H1 (cell line): Measurements from ENCODE around the gene GALNT18.

ENCODE experiments used
- POLR2AphosphoS5 ChIP-seq: IDR thresholded peaks from 2 replicates; pipeline ENCODE4 v1.6.1; 2011; ENCODE audit warnings: low read depth, low read length
- RNF2 ChIP-seq: fragments of 200-900, 300-1000 bp; sonication (generic); IDR thresholded peaks from 2 replicates; pipeline ENCODE4 v1.7.1; 2016; ENCODE audit warnings: borderline replicate concordance, low read depth, mild to moderate bottlenecking, antibody characterized with exemption, low read length; ENCODE audit not compliant: poor library complexity, severe bottlenecking; ENCODE audit errors: missing control alignments
- TF ChIP-seq, protein P1 (sequence below), 3 experiments: IDR thresholded peaks; 1 replicate in 2 of 3; 2 replicates in 1 of 3; pipeline versions ENCODE4 v1.5.1 to v1.6.1; 2011; ENCODE audit warnings: low read length in 3 of 3, mild to moderate bottlenecking in 3 of 3, inconsistent platforms in 2 of 3, low read depth in 1 of 3, moderate library complexity in 1 of 3; ENCODE audit not compliant: insufficient read depth in 1 of 3; ENCODE audit errors: control extremely low read depth in 1 of 3
- TF ChIP-seq, protein P2 (sequence below): IDR thresholded peaks from 2 replicates; pipeline ENCODE4 v1.6.1; 2012; ENCODE audit warnings: low read length, inconsistent platforms

GRCh38 chr11:11391796-11392463, 229.9 kb downstream of the GALNT18 start:
- TF ChIP-seq POLR2AphosphoS5: no peak
- TF ChIP-seq, protein P1, sequence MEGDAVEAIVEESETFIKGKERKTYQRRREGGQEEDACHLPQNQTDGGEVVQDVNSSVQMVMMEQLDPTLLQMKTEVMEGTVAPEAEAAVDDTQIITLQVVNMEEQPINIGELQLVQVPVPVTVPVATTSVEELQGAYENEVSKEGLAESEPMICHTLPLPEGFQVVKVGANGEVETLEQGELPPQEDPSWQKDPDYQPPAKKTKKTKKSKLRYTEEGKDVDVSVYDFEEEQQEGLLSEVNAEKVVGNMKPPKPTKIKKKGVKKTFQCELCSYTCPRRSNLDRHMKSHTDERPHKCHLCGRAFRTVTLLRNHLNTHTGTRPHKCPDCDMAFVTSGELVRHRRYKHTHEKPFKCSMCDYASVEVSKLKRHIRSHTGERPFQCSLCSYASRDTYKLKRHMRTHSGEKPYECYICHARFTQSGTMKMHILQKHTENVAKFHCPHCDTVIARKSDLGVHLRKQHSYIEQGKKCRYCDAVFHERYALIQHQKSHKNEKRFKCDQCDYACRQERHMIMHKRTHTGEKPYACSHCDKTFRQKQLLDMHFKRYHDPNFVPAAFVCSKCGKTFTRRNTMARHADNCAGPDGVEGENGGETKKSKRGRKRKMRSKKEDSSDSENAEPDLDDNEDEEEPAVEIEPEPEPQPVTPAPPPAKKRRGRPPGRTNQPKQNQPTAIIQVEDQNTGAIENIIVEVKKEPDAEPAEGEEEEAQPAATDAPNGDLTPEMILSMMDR (IDR thresholded peaks at IDR 0.05; ENCODE audit: control extremely low read depth in 1 of 3, insufficient read depth in 1 of 3, low read depth in 1 of 3, low read length in 3 of 3): no peak
- TF ChIP-seq, protein P2, sequence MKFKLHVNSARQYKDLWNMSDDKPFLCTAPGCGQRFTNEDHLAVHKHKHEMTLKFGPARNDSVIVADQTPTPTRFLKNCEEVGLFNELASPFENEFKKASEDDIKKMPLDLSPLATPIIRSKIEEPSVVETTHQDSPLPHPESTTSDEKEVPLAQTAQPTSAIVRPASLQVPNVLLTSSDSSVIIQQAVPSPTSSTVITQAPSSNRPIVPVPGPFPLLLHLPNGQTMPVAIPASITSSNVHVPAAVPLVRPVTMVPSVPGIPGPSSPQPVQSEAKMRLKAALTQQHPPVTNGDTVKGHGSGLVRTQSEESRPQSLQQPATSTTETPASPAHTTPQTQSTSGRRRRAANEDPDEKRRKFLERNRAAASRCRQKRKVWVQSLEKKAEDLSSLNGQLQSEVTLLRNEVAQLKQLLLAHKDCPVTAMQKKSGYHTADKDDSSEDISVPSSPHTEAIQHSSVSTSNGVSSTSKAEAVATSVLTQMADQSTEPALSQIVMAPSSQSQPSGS: no peak
- TF ChIP-seq RNF2: no peak
